Measurements from ENCODE around the gene ARHGAP21.
"Not testable (repeated sequence)": the region's sequence is repeated elsewhere in the genome, so short reads cannot be mapped to it uniquely, and the experiment has no call there.

The ARHGAP21 gene

DNA sequence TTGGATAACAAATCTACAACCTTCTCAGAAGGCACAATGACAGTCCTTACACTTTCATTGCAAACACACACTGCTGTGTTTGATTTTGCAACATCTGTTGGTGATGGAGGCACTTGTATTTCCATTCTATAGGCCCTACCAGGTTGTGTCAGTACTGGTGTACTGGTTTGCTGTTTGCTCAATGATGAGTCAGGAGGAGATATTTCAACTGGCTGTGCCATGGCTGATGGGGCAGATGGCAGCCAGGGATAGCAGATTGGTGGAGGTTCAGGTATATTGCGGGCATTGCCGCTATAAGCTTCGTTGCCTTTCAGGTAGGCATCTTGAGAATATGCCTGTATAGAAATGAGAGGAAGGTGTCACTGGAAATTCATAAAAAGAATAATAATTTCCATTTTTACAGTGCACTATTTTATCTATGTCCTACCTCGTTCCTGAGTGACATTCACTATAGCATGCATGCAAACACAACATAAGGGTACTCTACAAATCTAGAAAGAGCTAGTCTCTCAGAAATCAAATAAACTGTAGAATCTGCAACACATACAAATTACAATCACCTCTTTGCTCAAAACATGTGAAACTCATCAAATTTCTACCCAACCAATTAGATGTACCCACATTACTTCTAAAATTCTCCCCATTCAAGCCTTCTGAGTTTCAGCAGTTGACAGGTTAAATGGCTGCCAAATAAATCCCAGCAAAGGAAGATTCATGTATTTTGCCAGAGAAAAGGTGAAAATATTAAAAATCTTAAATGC is 102.5 kb downstream of the ARHGAP21 start:
- FAIRE-seq, result not testable (repeated sequence)

DNA sequence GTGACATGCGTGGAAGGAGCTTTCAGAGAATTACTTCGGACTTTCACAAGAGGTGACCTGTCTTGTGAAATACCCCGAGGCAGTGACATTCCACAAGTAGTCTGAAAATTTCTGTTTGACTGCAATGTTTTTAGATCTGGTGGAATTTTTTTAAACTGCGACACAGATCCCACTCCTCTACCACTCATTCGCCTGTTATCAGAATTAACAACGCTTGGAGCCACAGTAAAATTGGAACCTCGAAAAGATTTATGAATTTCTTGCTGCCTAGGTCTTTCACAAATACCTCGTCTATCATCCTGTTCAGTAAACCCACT is 103.7 kb downstream of the ARHGAP21 start:
- FAIRE-seq, result not testable (repeated sequence)

DNA sequence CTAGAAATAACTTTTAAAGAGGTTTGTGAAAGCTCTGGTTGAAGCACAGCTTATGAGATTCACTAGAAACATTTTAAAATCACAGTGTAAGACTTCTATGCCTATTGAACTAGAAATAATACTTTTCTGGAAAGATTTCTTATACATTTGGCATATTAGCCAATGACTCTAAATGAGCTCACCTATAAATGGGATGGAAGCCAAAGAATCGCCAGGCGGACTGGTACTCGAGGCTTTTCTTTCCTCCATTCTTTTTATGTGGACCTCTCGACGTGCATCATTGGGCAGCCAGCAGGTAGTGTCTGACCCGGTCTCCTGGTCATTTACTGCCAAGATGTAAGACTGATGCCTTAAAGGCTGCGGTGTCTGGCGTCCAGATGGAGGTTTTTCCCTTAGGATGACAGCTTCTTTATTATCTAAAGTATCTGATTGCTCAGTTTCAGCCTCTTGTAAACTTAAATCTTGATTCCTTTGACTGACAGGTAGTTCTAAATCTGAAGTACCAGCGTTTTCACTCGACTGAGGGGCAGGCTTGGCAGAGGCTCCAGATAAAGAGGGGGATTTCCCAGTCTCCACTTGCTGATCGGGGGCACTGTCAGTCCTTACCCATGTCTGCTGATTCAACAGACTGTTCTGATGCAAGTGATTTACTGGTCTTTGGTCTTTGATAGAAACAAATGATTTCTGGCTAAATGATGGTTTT is 104.2 kb downstream of the ARHGAP21 start:
- FAIRE-seq, result not testable (repeated sequence)

DNA sequence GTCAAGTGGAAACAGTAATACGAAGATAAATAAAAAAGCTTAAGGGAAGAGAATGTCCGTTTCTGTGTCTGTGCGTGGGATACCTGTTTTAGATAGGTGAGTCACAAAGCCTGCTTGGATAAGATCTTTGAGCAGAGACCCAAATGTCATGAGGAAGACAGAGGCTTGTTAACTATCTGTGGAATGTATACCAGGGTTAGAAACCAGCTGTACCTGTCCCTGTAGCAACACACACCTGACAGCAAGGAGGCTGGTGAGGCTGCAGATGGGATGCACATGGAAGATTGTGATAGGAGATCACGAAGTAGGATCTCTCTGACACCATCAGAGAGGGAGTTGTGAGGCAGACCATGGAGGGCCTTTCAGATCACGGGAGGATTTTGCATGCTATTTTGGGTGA is 105.3 kb downstream of the ARHGAP21 start:
- FAIRE-seq, result no peak

DNA sequence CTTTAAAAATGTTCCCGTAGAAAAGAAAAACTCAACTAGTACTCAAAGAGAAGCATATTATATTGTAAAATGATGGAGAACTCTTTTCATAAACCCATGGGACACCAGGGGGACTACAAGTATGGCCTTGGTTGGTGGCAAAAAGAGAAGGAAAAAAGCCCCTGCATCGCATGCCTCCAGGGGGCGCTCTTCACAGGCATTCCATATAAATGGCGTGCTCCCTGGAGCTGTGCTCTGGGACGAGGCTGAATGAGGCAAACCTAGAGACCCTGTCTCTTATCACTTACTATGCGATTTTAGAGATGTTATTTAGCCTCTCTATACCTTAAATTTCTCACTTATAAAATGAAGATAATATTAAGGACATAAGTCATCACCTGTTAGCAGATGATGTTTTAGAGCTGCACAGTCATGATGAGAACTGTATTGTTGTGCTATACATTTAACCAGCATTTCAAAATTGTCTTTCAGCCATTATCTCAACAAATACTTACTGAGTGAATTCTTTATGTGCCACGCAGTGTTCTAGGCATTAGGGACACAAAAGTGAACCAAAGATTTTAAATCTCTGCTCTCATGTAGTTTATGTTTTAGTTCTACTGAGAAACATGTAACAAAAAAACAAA is 105.8 kb downstream of the ARHGAP21 start:
- no peak for FAIRE-seq

DNA sequence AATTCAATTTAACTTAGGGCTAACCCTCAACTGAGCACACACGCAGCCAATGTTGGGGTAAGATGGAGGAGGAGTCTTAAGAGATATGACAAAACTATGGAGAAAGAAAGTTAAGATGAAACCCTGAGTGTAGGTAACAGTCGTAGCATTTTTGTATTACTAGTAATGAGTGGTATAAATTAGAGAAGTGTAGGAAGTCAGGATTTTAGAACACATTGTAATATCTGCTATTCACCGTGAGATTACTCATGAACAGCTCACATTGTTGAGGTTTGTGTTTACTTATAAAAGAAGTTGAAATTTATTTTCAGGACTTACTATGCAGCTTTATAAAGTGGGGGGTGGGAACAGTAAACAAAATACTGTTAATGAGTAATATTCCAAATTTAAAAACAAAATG is 107.2 kb downstream of the ARHGAP21 start:
- no peak for FAIRE-seq

DNA sequence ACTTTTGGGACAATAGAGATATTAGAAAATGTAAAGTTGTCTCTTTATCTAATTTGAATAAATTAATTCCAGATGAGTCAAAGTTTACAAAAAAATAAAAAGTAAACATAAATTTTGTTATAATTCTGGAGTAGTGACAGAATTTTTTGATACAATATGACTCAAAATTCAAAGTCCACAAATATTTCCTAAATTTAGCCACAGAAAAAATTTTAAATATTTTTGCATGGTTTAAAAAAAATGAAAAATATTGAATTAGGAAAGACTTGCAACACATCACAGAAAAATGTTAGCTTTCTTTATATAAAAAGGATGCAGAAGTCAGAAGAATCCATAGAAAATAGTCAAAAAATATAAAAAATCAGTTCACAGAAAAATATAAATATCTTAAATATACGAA is 117.7 kb downstream of the ARHGAP21 start:
- FAIRE-seq, result no peak

DNA sequence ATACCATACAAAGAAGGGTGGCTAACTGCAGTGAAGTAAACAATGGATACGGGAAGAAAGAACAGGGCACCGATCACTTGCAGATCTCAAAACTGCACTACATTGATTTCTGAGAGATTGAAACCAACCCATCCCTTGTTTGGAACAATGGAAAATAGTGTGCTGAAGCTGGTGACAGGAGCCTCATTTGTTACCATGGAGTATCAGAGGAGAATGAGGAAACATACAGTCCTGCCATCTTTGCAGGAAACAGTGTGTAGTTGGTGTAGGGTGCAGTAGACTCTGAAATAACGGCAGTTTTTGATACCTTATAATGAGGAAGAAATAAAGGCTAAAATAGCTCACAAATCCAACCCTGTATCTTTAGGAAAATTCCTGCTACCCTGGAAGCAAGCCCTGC is 118.5 kb downstream of the ARHGAP21 start:
- no peak for FAIRE-seq

DNA sequence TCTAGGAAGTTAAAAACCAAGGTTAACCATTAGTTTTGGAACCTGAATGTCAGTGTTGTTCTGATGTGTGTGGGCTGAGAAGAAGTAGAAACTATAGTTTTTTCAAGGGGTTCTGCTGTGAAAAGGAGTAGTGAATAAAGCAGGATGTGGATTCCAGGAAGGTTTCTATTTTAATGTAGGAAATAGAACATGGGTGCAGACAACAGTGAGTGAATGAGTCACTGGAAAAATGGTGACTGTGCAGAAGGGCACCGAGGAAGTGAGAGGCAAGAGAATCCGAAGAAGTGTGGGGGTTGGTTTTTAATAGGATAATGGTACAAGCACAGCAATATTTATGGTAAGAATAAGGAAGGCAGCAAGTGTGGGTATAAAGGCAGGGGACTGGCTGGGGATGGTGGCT is 120.4 kb downstream of the ARHGAP21 start:
- no peak for FAIRE-seq

DNA sequence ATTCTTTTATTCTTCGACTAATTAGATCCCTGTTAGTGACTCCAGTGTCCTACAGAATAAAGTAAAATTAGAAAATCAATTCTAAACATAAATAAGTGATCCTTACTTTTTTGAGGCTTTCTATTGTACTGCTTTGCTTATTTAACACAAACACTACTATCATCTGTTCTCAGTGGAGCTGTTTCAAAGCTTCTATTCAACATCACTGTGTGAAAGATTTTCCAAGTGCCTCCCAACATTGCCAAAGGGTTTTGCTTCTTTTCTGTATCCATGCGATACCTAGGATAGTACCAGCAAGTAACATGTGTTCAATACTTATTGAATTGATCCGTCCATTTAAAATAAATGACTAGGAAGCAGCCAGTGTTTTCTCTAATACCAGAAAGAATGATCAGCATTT is 125.7 kb downstream of the ARHGAP21 start:
- no peak for FAIRE-seq

DNA sequence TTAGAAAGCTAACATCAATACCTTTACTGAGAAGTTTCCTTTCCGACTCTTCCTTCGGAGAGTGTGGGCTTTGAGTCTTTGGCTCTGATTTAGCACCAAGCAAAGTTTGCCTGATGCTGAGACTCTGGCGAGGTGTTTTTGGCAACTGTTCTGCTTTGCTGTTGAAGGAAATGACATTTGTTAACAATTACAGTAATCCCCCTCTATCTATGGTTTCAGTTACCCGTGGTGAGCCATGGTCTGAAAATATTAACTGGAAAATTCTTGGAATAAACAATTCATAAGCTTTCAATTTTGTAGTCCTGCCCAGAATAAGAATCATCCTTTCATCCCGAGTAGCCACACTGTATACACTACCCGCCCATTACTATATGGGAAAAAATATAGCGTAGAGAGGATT is 126.3 kb downstream of the ARHGAP21 start:
- FAIRE-seq, result no peak

DNA sequence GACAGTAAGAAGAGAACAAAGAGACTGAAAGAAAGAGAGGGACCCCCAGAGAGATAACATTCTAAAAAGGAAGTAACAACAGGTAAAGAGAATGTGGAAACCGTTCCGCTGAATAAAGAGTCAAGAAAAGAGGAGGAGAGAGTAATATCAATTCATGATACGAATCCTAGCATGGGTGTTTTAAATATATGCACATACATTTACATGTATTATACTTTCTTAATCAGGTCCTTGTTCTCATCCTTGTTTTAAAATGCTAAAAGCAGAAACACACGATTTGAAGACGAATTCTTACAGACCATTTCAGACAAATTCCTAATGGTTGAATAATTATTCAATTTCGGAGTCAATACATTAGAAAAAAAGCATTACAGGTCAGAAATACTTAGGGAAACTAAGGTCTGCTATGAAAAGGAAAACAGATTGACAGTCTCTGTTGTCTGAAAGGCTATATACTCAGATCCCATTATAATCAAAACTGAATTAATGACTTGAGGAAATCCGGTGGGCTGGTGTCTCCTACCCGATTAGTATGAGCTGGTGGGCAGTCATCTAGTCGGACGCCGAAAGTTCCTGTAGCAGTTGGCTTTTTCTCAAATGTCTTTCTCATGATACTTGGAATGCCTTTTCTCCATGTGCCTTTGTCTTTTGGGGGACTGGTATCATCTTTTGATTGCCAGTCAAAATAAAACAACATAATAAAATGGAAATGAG is 127.3 kb downstream of the ARHGAP21 start:
- FAIRE-seq, result no peak

DNA sequence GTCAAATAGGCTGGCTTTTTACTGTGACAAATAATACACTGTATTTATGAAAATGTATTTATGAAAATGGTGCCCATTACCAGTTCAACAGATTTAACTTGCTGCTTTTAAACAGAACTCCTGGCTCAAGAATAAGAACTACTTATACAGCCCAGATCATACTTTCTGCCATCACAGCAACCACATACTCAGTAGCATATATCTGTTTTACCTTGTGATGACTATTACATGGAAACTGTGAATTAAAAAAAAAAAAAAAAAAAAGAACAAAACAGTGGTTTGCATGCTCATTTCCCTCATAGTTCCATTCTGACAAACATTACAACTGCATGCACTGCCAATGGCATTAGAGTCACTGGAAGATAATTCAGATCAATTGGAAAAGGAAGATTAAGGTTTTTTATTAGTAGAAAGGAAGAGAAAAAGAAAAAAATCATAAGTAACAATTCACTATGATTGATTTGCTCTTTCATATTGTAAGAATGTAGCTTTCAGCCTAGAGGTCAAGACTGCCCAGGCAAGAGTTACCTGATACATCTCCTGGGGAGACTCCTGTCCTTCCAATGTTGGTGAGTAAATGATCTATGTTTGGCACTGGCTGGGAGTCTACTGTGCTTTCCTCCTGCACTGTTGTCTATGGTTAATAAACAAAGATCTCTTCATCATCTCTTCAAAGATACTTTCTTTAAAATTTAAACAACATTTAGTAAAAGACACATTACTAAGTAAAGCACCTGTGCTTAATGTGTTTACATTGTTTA is 132.8 kb downstream of the ARHGAP21 start:
- FAIRE-seq, result no peak

DNA sequence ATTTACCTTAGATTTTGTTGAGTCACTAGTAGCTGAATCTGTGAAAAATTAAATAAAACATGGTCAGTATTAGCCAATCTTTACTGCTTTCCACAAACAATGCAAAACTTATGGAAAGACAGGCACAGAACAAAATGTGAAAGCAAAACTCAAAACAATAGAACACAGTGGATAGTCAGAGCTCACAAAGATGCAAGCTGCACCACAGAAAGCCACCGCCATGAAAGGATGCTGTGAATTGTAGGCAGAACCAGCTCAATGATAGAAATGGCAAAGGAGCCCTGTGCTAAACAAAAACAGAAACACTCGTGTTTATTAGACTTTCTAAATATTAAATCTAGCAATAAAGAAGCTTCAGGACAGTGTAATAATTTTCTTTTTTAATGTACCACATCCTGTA is 134.4 kb downstream of the ARHGAP21 start:
- FAIRE-seq, result no peak

DNA sequence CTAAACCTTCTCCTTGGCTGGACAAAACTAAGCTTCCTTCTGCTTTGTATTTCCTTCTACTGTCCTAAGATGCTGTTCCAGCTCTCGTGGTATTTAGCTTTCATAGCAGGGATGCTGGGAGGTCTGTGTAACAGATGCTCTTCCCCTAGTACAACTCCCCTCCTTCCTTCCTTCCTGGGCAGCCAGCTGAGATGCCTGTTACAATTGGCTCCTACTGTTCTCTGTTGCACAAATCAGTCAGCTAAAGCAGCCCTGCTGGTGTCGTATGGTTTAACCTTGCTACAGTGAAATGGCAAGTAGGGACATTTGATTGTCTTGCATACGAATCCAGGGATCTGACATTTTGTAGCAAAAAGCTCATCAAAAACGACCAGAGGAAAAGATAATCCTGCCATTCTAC is 143.8 kb downstream of the ARHGAP21 start:
- FAIRE-seq, result no peak

DNA sequence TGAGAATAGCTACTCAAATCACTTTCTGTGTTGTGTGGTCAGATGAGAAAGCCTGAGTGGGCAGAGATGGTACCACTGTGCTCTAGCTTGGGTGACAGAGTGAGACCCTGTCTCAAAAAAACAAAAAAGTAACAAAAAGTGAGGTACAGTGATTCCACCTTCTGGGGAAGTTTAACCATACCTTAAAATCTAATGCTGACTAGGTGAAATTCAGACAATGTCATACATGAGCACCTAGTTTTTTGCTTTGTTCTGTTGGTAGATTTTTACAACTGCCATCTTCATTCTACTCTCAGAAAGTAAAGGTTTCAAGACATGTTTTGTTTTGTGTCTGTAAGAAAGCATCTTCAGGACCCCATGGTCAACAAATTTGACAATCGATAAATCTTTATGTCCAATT is 144.2 kb downstream of the ARHGAP21 start:
- FAIRE-seq, result no peak

DNA sequence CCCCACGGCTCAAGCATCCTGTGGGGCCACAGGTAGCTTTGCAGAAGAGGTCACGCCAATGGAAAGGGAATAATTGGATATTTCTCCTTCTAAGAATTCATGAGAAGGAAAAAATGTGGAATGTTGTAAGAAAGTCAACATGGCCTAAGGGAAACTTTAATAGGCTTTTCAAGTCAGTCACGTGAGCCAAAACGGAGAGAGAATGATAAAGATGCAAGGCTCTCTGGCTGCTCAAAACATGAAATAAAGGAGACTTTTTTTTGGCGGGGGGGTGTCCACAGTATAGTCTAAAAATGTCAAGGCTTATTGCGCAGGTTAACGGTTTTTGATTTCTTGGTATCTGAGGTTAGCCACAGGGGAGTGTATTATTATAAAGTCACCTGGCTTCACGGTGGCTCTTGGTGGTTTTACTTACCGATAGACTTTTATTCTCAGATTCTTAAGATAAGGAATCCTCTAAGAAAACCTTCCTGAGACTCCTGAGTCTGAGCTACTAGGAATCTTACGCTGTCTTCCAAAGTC is 148.1 kb downstream of the ARHGAP21 start:
- FAIRE-seq, result no peak

DNA sequence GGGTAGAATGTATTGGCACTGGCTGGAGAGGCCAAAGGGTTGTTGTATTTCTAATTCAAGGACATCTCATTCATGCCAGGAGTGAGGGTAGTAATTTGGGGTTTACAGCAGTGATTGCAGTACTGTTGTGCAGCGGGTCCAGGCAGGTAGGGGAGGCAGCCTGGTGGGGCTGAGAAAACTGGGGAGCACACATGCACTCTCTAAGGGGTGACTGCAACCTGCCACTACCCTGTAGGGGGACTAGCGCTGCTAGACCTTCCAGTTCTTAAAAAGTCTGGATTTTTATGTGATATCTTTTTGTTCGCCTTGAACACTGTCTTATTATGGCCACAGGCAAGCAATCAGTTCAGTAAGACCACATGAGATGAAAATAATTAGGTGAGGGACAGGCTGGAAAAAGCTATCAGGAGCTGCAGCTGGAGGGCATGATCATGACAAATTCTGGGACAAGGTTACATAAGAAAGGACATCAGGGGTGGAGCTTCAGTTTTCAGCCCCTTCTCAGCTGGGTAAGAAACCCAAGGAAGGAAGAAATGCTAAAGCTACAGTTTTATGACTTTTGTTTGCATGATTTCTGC is 149.0 kb downstream of the ARHGAP21 start:
- FAIRE-seq, result no peak

DNA sequence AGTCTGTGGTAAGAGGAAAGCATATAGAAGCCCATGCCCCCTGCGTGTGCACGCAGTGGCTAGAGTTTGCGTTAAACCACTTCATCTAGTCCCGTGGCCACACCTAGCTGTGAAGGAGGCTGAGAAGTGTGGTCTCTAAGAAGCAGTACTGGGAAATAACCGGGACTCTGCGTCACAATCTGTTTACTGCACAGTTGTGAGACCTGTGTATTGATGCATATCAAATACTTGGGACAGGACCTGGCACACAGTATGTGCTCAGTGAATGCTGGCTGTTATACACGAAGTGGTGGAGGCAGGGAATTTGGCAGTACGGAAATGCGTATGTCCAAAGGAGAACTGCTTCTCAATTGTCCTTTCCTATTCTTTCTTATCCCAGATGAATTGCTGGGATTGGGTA is 149.5 kb downstream of the ARHGAP21 start:
- no peak for FAIRE-seq

DNA sequence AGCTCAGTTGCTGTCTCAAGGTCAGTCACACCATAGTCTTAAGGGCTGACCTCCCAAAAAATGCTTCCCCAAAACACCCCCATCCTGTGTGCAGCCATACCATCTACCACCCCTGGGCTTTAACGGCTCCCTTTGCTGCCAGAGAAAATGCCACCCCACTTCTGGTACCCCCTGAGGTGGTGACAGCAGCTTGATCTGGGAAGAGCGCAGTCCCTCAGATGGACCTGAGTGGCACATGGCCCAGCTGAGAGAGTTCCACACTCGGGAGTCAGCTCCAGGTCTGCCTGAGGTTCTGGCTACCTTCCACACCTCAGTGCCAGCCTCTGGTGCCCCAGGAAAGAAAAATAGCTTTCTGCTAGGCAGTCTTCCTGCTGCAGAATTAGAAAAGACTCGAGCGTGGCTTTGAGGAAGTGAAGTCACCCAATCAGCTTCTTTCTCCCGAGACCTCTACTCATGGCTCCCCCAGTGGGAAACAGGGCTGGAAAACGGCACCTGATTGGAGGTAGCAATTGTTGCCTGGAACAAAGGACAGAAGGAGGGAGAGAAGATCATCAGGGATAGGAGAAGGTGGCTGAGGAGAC is 151.7 kb downstream of the ARHGAP21 start:
- FAIRE-seq, result no peak

DNA sequence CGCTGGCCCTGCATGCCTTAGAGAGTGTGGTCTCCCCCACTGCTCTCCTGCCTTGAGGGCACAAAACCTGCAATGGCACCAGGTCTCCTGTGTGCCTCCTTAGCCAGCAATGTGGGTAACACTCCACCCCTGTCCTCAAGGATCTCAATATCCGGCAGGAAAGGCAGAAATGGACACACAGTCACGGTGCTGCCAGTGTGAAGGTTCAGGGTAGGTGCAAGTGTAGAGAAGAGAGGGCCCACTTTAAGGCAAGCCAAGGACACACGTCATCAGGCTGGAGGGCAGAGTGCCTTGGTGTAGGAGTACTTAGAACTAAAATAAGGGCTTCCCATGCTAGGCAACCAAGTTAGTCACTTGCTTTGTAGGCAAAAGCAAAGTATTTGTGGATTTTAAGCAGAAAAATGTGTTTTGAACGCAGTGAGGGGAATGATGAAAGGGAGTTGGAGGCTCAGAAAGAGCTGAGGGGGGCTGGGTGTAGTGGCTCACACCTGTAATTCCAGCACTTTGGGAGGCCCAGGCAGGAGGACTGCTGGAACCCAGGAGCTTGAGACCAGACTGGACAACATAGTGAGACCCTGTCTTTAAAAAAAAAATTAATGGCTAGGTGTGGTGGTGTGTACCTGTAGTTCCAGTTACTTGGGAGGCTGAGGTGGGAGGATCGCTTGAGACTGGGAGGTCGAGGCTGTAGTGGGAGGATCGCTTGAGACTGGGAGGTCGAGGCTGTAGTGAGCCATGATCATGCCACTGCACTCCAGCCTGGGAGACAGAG is 152.8 kb downstream of the ARHGAP21 start:
- FAIRE-seq, result no peak

Data from TTC549 (cell line).